Pericardium fibroblast (primary cell): ENCODE results near the gene AFP. TPM values are rescaled to one million over a fixed set of nuclear protein-coding genes. Genes with fewer than 3 reads are reported as not detected.

Source experiments
- total RNA-seq: library from RNA; depleted of rRNA; stranded (reverse); fragments of >200 nt; gene quantifications from 2 replicates; pipeline ENCODE4 v1.2.3, GENCODE V29; 2015

AFP gene
- 0.26 and 0.58 TPM in 2 replicates for total RNA-seq

DNA sequence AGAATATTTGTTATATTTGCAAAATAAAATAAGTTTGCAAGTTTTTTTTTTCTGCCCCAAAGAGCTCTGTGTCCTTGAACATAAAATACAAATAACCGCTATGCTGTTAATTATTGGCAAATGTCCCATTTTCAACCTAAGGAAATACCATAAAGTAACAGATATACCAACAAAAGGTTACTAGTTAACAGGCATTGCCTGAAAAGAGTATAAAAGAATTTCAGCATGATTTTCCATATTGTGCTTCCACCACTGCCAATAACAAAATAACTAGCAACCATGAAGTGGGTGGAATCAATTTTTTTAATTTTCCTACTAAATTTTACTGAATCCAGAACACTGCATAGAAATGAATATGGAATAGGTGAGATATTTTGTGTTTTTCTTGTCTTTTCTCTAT lies at the start of gene AFP:
Gene AFP (plus strand): TSS at position 238 of the 400 bp plus-strand sequence. CDS start 42 bp downstream, at position 280.

DNA sequence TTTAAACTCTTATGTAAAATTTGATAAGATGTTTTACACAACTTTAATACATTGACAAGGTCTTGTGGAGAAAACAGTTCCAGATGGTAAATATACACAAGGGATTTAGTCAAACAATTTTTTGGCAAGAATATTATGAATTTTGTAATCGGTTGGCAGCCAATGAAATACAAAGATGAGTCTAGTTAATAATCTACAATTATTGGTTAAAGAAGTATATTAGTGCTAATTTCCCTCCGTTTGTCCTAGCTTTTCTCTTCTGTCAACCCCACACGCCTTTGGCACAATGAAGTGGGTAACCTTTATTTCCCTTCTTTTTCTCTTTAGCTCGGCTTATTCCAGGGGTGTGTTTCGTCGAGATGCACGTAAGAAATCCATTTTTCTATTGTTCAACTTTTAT lies 32.0 kb upstream of the AFP start, which contains the start of gene ALB:
Gene ALB (plus strand): TSS at position 246 of the 400 bp plus-strand sequence. CDS start 41 bp downstream, at position 287.

DNA sequence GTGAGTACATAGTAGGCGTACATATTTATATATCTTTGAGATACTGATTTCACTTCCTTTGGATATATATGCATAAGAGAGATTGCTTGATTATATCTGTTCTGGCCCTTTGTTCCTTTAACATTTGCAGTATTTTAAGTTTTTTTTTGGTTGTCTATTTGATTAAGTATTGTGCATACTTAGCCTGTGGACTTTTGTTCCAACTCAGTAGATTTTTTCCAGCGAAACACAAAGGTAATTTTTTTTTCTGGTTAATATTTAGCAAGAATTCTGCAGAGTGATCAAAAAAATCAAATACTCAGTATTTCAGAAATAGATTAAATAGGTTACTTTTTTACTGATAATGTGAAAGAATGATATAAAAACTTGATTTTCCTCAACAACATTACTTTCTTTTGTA lies 45.3 kb downstream of the AFP start, which contains the start of gene AFM:
Gene AFM (plus strand): TSS at position 388 of the 400 bp plus-strand sequence. CDS start 31 bp downstream, outside the sequence.

Other genes with a start within 250 kb of the AFP start
- gene ANKRD17, start 177.4 kb upstream of the AFP start, total RNA-seq = 30.1 and 33.0 TPM in 2 replicates
- gene ALB, start 31.9 kb upstream of the AFP start, total RNA-seq = not detected in 2 replicates
- not detected in 2 replicates for gene AFM, start 45.5 kb downstream of the AFP start, total RNA-seq
- gene RASSF6, start 184.2 kb downstream of the AFP start, total RNA-seq = not detected in 2 replicates